Calu3 (cell line): ENCODE results near the gene RAB6B. TPM values are rescaled to one million over a fixed set of nuclear protein-coding genes. Genes with fewer than 3 reads are reported as not detected.

ENCODE experiments used
- BruUV-seq: library from RNA; stranded (reverse); fragments of 400-500 nt; replicated peaks from 2 replicates; lab custom pipeline; 2021; lab: Mats Ljungman, UMichigan
- CTCF ChIA-PET: fragments of 300-600 bp; sonication (Branson Sonifier 250); formaldehyde crosslinking; loops from one replicate; lab custom pipeline; 2022; ENCODE audit warnings: antibody characterized with exemption; lab: Charles Lee
- DNase-seq: peaks from one replicate; pipeline ENCODE4 v3.0.0; 2022
- H3K27ac Mint-ChIP-seq: one replicate; pipeline ENCODE4 v1.8.0; 2022; ENCODE audit warnings: mixed read lengths; ENCODE audit not compliant: unreplicated experiment
- H3K27me3 Mint-ChIP-seq: one replicate; pipeline ENCODE4 v1.8.0; 2022; ENCODE audit warnings: mixed read lengths; ENCODE audit not compliant: unreplicated experiment
- H3K36me3 Mint-ChIP-seq: one replicate; pipeline ENCODE4 v1.8.0; 2022; ENCODE audit warnings: mild to moderate bottlenecking, moderate library complexity, mixed read lengths; ENCODE audit not compliant: insufficient read depth, unreplicated experiment
- H3K4me1 Mint-ChIP-seq: one replicate; pipeline ENCODE4 v1.8.0; 2022; ENCODE audit warnings: mild to moderate bottlenecking, low read depth, mixed read lengths; ENCODE audit not compliant: unreplicated experiment
- H3K4me3 Mint-ChIP-seq: one replicate; pipeline ENCODE4 v1.8.0; 2022; ENCODE audit warnings: mild to moderate bottlenecking, low read depth, moderate library complexity, mixed read lengths; ENCODE audit not compliant: unreplicated experiment
- H3K9me3 Mint-ChIP-seq: one replicate; pipeline ENCODE4 v1.8.0; 2022; ENCODE audit warnings: low read depth, mixed read lengths; ENCODE audit not compliant: unreplicated experiment
- intact Hi-C: fragments of 100-400 bp; cut with micrococcal nuclease; formaldehyde crosslinking; loops from one replicate; pipeline ENCODE4 v1.10.0; 2022; ENCODE audit not compliant: unreplicated experiment
- total RNA-seq: library from RNA; stranded (reverse); gene quantifications from 2 replicates; pipeline ENCODE4 v1.2.3, GENCODE V29; 2022
- TF ChIP-seq, protein P1 (sequence below): fragments of 200-600 bp; IDR thresholded peaks from one replicate; pipeline ENCODE4 v1.8.0; 2022; ENCODE audit warnings: antibody characterized with exemption; ENCODE audit not compliant: unreplicated experiment

The RAB6B gene
- total RNA-seq, 1 experiment from 2014 or later = 0.85 TPM

DNA sequence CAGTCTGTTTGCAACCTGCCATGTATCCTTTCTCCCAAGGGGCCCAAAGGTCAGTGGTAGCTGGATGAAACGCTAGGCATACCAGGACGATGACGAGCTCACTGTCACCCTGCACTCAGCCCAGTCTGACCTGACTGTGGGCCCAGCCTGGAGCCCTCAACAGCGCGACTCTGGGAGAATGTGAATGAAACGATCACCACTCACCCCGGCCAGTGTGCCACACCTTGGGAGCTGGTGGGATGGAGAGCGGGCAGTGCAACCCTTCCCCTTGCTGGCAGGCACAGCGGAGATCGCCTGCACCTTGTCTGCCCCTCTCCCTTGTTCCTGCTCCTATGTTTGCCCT lies 62.9 kb downstream of the RAB6B start:
- Mint-ChIP-seq H3K36me3 (no peaks in the 10 kb centered on the region), H3K4me1 (no peaks in the 10 kb centered on the region), H3K9me3 (no peaks in the 10 kb centered on the region), H3K4me3 (no peak overlapping the region), H3K27me3 (peaks cover 34% of the 10 kb centered on the region), H3K27ac (no peak overlapping the region)
- BruUV-seq = no TSS peak
- DNase-seq = no peak
- CTCF ChIA-PET = interaction anchor here (0.5 to 0.7 kb wide), 2 partner anchors 19 to 254 kb away, joined by 3 read pairs; no protein-coding TSS in a partner anchor
- TF ChIP-seq, protein P1, sequence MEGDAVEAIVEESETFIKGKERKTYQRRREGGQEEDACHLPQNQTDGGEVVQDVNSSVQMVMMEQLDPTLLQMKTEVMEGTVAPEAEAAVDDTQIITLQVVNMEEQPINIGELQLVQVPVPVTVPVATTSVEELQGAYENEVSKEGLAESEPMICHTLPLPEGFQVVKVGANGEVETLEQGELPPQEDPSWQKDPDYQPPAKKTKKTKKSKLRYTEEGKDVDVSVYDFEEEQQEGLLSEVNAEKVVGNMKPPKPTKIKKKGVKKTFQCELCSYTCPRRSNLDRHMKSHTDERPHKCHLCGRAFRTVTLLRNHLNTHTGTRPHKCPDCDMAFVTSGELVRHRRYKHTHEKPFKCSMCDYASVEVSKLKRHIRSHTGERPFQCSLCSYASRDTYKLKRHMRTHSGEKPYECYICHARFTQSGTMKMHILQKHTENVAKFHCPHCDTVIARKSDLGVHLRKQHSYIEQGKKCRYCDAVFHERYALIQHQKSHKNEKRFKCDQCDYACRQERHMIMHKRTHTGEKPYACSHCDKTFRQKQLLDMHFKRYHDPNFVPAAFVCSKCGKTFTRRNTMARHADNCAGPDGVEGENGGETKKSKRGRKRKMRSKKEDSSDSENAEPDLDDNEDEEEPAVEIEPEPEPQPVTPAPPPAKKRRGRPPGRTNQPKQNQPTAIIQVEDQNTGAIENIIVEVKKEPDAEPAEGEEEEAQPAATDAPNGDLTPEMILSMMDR = no peak
- intact Hi-C loops = no loop called here

DNA sequence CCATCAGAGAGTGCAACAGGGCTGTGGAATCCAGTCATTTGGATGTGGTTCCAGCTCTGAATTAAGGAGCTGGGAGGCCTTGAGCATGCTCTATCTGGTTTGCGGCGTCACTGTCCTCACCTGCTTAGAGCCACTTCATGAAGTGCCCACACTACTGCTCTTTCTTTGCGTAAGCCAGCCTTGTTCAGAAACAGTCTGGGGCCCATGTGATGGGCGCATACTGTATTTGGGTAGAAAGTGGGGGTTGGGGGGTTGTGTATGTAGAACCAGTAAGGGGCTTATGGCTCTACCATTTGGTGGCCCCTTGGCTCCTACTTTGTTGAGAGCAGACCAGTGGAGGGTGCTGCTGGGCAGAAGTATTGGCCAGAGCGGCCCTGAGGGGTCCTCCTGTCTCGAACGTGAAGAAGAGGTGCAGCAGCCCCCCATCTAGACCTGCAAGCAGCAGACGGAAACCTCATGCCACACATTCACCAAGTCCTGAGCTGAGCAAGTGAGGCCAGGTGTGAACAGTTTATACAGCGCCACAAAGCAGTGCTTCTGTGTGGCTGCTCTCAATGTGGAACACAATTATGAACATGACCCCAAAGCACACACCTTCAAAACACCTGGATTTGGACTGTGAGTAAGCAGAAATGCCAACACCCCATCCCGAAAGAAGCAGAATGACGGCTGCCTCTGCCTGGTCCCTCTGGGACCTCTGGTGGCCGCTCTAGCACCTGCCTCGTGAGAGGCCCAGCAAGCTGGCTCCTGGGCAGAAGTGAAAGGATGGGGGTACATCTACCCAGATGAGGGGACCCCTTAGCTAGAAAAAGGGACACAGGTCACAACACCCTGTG lies 63.5 kb downstream of the RAB6B start:
- no peaks in the 10 kb centered on the region for H3K4me1 Mint-ChIP-seq
- H3K27me3 Mint-ChIP-seq = peaks cover 28% of the 10 kb centered on the region
- H3K27ac Mint-ChIP-seq = no peak overlapping the region
- no peaks in the 10 kb centered on the region for H3K9me3 Mint-ChIP-seq
- TF ChIP-seq, protein P1 = peak; percentile 53
- H3K4me3 Mint-ChIP-seq = no peak overlapping the region
- no peaks in the 10 kb centered on the region for H3K36me3 Mint-ChIP-seq
- peak; percentile 37 for DNase-seq
- CTCF ChIA-PET = interaction anchor here (0.5 to 0.7 kb wide), 2 partner anchors 18 to 254 kb away, joined by 3 read pairs; no protein-coding TSS in a partner anchor
- intact Hi-C loops = no loop called here
- BruUV-seq = no TSS peak

DNA sequence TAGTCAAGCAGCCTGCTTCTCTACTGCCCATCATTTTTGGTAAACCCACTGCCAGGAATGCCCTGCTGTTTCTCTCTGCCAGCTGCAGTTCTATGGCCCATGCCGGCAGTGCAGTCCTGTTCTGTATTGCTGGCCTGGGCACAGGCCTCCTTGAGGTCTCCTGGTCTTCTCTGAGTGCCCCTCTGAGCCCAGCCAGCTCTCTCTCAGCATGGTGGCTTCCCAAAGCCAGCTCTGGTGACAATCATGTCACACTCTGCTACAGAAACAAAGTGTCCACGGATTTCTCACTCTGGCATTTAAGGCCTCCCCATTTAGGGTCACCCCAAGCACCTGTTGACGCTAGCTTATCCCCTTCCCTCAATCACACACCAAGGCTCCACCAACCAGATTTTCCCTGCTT lies 65.6 kb downstream of the RAB6B start:
- intact Hi-C loops = no loop called here
- no peaks in the 10 kb centered on the region for H3K36me3 Mint-ChIP-seq
- H3K4me1 Mint-ChIP-seq = no peaks in the 10 kb centered on the region
- peaks cover 21% of the 10 kb centered on the region for H3K27me3 Mint-ChIP-seq
- no peak overlapping the region for H3K4me3 Mint-ChIP-seq
- no peak for DNase-seq
- no peaks in the 10 kb centered on the region for H3K9me3 Mint-ChIP-seq
- TF ChIP-seq, protein P1 = no peak
- no TSS peak for BruUV-seq
- no peak overlapping the region for H3K27ac Mint-ChIP-seq
- CTCF ChIA-PET = no interaction called here

DNA sequence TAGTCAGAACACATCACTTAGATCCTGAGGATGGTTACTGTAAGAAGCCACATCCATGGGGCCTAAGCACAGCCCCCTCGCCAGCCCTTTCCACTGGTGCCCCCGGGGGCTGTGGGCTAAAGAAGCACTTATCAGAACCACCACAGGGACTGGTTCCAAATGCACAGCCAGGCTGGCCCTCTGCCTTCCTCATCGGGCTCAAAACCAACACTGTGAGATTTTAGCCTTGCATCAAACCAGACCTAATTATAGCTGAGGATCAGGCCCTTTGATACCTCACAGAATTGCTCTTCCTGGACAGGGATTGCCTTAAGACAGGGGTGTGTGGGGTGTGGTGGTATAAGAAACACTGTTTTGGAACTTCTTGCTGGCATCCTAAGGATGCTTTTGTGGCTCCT lies 66.4 kb downstream of the RAB6B start:
- no peaks in the 10 kb centered on the region for H3K4me1 Mint-ChIP-seq
- no peak for DNase-seq
- intact Hi-C loops = no loop called here
- no peak overlapping the region for H3K27ac Mint-ChIP-seq
- H3K27me3 Mint-ChIP-seq = peaks cover 21% of the 10 kb centered on the region
- no peaks in the 10 kb centered on the region for H3K9me3 Mint-ChIP-seq
- BruUV-seq = no TSS peak
- H3K4me3 Mint-ChIP-seq = no peak overlapping the region
- TF ChIP-seq, protein P1 = no peak
- H3K36me3 Mint-ChIP-seq = no peaks in the 10 kb centered on the region
- CTCF ChIA-PET = no interaction called here
